ENCODE results near the gene VWA5B2.

VWA5B2 gene

GRCh38 chr3:184231671-184232070, 2.3 kb downstream of the VWA5B2 start:
- DNase-seq (ENCODE audit: low read depth), result no peak
- H3K4me3 ChIP-seq (replicated peaks; ENCODE audit: low read depth, low read length), result no peak overlapping the region
- no peak for TF ChIP-seq CTCF (IDR thresholded peaks at IDR 0.05; ENCODE audit: low read length, missing control alignments)

GRCh38 chr3:184233127-184233843, 3.9 kb downstream of the VWA5B2 start:
- H3K4me3 ChIP-seq (replicated peaks; ENCODE audit: low read depth, low read length), result no peak overlapping the region
- no peak for DNase-seq (ENCODE audit: low read depth)
- no peak for TF ChIP-seq CTCF (IDR thresholded peaks at IDR 0.05; ENCODE audit: low read length, missing control alignments)

GRCh38 chr3:184234224-184234623, 4.8 kb downstream of the VWA5B2 start:
- peak; percentile 85 for DNase-seq (ENCODE audit: low read depth)
- no peak overlapping the region for H3K4me3 ChIP-seq (replicated peaks; ENCODE audit: low read depth, low read length)
- peak; percentile 20 for TF ChIP-seq CTCF (IDR thresholded peaks at IDR 0.05; ENCODE audit: low read length, missing control alignments)

GRCh38 chr3:184234671-184235380, 5.4 kb downstream of the VWA5B2 start:
- TF ChIP-seq CTCF (IDR thresholded peaks at IDR 0.05; ENCODE audit: low read length, missing control alignments), result no peak
- no peak for DNase-seq (ENCODE audit: low read depth)
- H3K4me3 ChIP-seq (replicated peaks; ENCODE audit: low read depth, low read length), result no peak overlapping the region

GRCh38 chr3:184235381-184236032, 6.1 kb downstream of the VWA5B2 start:
- TF ChIP-seq CTCF (IDR thresholded peaks at IDR 0.05; ENCODE audit: low read length, missing control alignments), result no peak
- H3K4me3 ChIP-seq (replicated peaks; ENCODE audit: low read depth, low read length), result no peak overlapping the region
- DNase-seq (ENCODE audit: low read depth), result no peak

GRCh38 chr3:184236033-184236410, 6.6 kb downstream of the VWA5B2 start:
- no peak for DNase-seq (ENCODE audit: low read depth)
- TF ChIP-seq CTCF (IDR thresholded peaks at IDR 0.05; ENCODE audit: low read length, missing control alignments), result no peak
- H3K4me3 ChIP-seq (replicated peaks; ENCODE audit: low read depth, low read length), result no peak overlapping the region

Measured in fibroblast of pulmonary artery (primary cell).